ENCODE measurements around the gene KCNG2.

GRCh38 chr18:79864006-79864725 is 66.4 kb downstream of the KCNG2 start:
- TF ChIP-seq CREM (IDR thresholded peaks at IDR 0.05; ENCODE audit: low read depth) (no peak), EP300 (IDR thresholded peaks at IDR 0.05; ENCODE audit: borderline replicate concordance in 1 of 2, control insufficient read depth in 1 of 2, low read depth in 2 of 2, low read length in 2 of 2) (no peak), YY1 (IDR thresholded peaks at IDR 0.05; ENCODE audit: low read depth, low read length) (no peak), RAD21 (IDR thresholded peaks at IDR 0.05; ENCODE audit: insufficient read depth, low read depth, low read length) (no peak), CTCF (IDR thresholded peaks at IDR 0.05 in 2 of 3, conservative IDR thresholded peaks at IDR 0.05 in 1 of 3; ENCODE audit: control insufficient read depth in 2 of 3, extremely low read depth in 1 of 3, insufficient read depth in 1 of 3, low read depth in 3 of 3, low read length in 3 of 3) (no peak)

All from GM12878 (cell line).